ENCODE results near the gene KCNIP1. TPM values are rescaled to one million over a fixed set of nuclear protein-coding genes. Genes with fewer than 3 reads are reported as not detected.
A peak's percentile ranks its signal among the peaks of the same experiment; 100 is the strongest.

KCNIP1 gene
- total RNA-seq, 1 donor from 2014 or later = 8.7 TPM

GRCh38 chr5:170571281-170571731, 67.5 kb downstream of the KCNIP1 start:
- H3K27ac Mint-ChIP-seq (ENCODE audit: unreplicated experiment) = peak overlapping the region; percentile 82
- H3K4me1 Mint-ChIP-seq (ENCODE audit: low read depth) = peaks cover 29% of the 10 kb centered on the region
- peaks cover 3% of the 10 kb centered on the region for H3K36me3 Mint-ChIP-seq (ENCODE audit: low read depth)
- H3K4me3 Mint-ChIP-seq (ENCODE audit: unreplicated experiment) = peak overlapping the region; percentile 10
- peak; percentile 59 for TF ChIP-seq CTCF (IDR thresholded peaks at IDR 0.05)
- H3K27me3 Mint-ChIP-seq (ENCODE audit: low read depth) = no peaks in the 10 kb centered on the region
- peaks cover 3% of the 10 kb centered on the region for H3K9me3 Mint-ChIP-seq (ENCODE audit: low read depth)
- no peak for DNase-seq (ENCODE audit: low spot score)

- Mint-ChIP-seq H3K9me3 (ENCODE audit: low read depth) (peaks cover 3% of the 10 kb centered on the region), H3K36me3 (ENCODE audit: low read depth) (peaks cover 3% of the 10 kb centered on the region), H3K27me3 (ENCODE audit: low read depth) (no peaks in the 10 kb centered on the region), H3K4me1 (ENCODE audit: low read depth) (peaks cover 35% of the 10 kb centered on the region), H3K4me3 (ENCODE audit: unreplicated experiment) (no peak overlapping the region), H3K27ac (ENCODE audit: unreplicated experiment) (peak overlapping the region; percentile 82)
- no peak for DNase-seq (ENCODE audit: low spot score)
- no peak for TF ChIP-seq CTCF (IDR thresholded peaks at IDR 0.05)
Measured at GRCh38 chr5:170571875-170572852, 68.3 kb downstream of the KCNIP1 start.

- peaks cover 38% of the 10 kb centered on the region for H3K4me1 Mint-ChIP-seq (ENCODE audit: low read depth)
- H3K36me3 Mint-ChIP-seq (ENCODE audit: low read depth) = peaks cover 2% of the 10 kb centered on the region
- no peak for TF ChIP-seq CTCF (IDR thresholded peaks at IDR 0.05)
- peaks cover 3% of the 10 kb centered on the region for H3K9me3 Mint-ChIP-seq (ENCODE audit: low read depth)
- no peak overlapping the region for H3K4me3 Mint-ChIP-seq (ENCODE audit: unreplicated experiment)
- no peak for DNase-seq (ENCODE audit: low spot score)
- H3K27me3 Mint-ChIP-seq (ENCODE audit: low read depth) = no peaks in the 10 kb centered on the region
- H3K27ac Mint-ChIP-seq (ENCODE audit: unreplicated experiment) = no peak overlapping the region
Measured at GRCh38 chr5:170573114-170573513, 69.3 kb downstream of the KCNIP1 start.

GRCh38 chr5:170573660-170574059, 69.8 kb downstream of the KCNIP1 start:
- H3K9me3 Mint-ChIP-seq (ENCODE audit: low read depth) = peaks cover 7% of the 10 kb centered on the region
- no peak overlapping the region for H3K4me3 Mint-ChIP-seq (ENCODE audit: unreplicated experiment)
- DNase-seq (ENCODE audit: low spot score) = no peak
- no peak overlapping the region for H3K27ac Mint-ChIP-seq (ENCODE audit: unreplicated experiment)
- H3K27me3 Mint-ChIP-seq (ENCODE audit: low read depth) = no peaks in the 10 kb centered on the region
- H3K36me3 Mint-ChIP-seq (ENCODE audit: low read depth) = peaks cover 5% of the 10 kb centered on the region
- TF ChIP-seq CTCF (IDR thresholded peaks at IDR 0.05) = no peak
- H3K4me1 Mint-ChIP-seq (ENCODE audit: low read depth) = peaks cover 38% of the 10 kb centered on the region

- H3K9me3 Mint-ChIP-seq (ENCODE audit: low read depth) = peaks cover 13% of the 10 kb centered on the region
- no peak for TF ChIP-seq CTCF (IDR thresholded peaks at IDR 0.05)
- no peak for DNase-seq (ENCODE audit: low spot score)
- H3K4me3 Mint-ChIP-seq (ENCODE audit: unreplicated experiment) = no peak overlapping the region
- peak overlapping the region; percentile 68 for H3K27ac Mint-ChIP-seq (ENCODE audit: unreplicated experiment)
- H3K4me1 Mint-ChIP-seq (ENCODE audit: low read depth) = peaks cover 21% of the 10 kb centered on the region
- H3K36me3 Mint-ChIP-seq (ENCODE audit: low read depth) = peaks cover 10% of the 10 kb centered on the region
- H3K27me3 Mint-ChIP-seq (ENCODE audit: low read depth) = no peaks in the 10 kb centered on the region
Measured at GRCh38 chr5:170576602-170577535, 73.0 kb downstream of the KCNIP1 start.
